Measurements from ENCODE around the gene CAVIN1.
"Not testable (repeated sequence)": the region's sequence is repeated elsewhere in the genome, so short reads cannot be mapped to it uniquely, and the experiment has no call there.

CAVIN1 gene

GRCh38 chr17:42431758-42432161 lies 8.7 kb upstream of the CAVIN1 start:
- no peak for DNase-seq (ENCODE audit: low read depth)

- no peak for DNase-seq (ENCODE audit: low read depth)
These were observed 6.8 kb upstream of the CAVIN1 start for GRCh38 chr17:42429726-42430447.

- peak; percentile 99 for DNase-seq (ENCODE audit: low read depth)
These were observed 5.3 kb upstream of the CAVIN1 start for GRCh38 chr17:42428141-42428944.

- no peak for DNase-seq (ENCODE audit: low read depth)
These were observed 2.0 kb upstream of the CAVIN1 start for GRCh38 chr17:42424991-42425610.

GRCh38 chr17:42423766-42424165 lies 710 bp upstream of the CAVIN1 start:
- DNase-seq (ENCODE audit: low read depth) = no peak

GRCh38 chr17:42422412-42422957 lies 571 bp downstream of the CAVIN1 start:
- DNase-seq (ENCODE audit: low read depth) = peak; percentile 63

- DNase-seq (ENCODE audit: low read depth) = peak; percentile 90
These were observed 1.3 kb downstream of the CAVIN1 start for GRCh38 chr17:42421507-42422338.

- DNase-seq (ENCODE audit: low read depth) = no peak
These were observed 1.9 kb downstream of the CAVIN1 start for GRCh38 chr17:42421136-42421506.

GRCh38 chr17:42417981-42418380 lies 5.1 kb downstream of the CAVIN1 start:
- not testable (repeated sequence) for DNase-seq (ENCODE audit: low read depth)

- DNase-seq (ENCODE audit: low read depth) = no peak
These were observed 8.2 kb downstream of the CAVIN1 start for GRCh38 chr17:42414704-42415409.

- peak; percentile 42 for DNase-seq (ENCODE audit: low read depth)
These were observed 9.5 kb downstream of the CAVIN1 start for GRCh38 chr17:42413464-42414040.

- DNase-seq (ENCODE audit: low read depth) = no peak
These were observed 11.0 kb downstream of the CAVIN1 start for GRCh38 chr17:42411905-42412679.

- DNase-seq (ENCODE audit: low read depth) = no peak
These were observed 11.7 kb downstream of the CAVIN1 start for GRCh38 chr17:42411361-42411760.

GRCh38 chr17:42410319-42410685 lies 12.8 kb downstream of the CAVIN1 start:
- no peak for DNase-seq (ENCODE audit: low read depth)

GRCh38 chr17:42409523-42410318 lies 13.3 kb downstream of the CAVIN1 start:
- peak; percentile 91 for DNase-seq (ENCODE audit: low read depth)

GRCh38 chr17:42408061-42408460 lies 15.0 kb downstream of the CAVIN1 start:
- no peak for DNase-seq (ENCODE audit: low read depth)

GRCh38 chr17:42407289-42407836 lies 15.7 kb downstream of the CAVIN1 start:
- peak; percentile 43 for DNase-seq (ENCODE audit: low read depth)

GRCh38 chr17:42406615-42407288 lies 16.3 kb downstream of the CAVIN1 start:
- no peak for DNase-seq (ENCODE audit: low read depth)

Measured in ELR (cell line).